HG02840 (cell line): ENCODE measurements around the gene ZDHHC18.
"Not testable (repeated sequence)": the region's sequence is repeated elsewhere in the genome, so short reads cannot be mapped to it uniquely, and the experiment has no call there.

Experiments
- ATAC-seq: cut with Tn5 transposase; IDR thresholded peaks from one replicate; pipeline ENCODE4 v1.9.1; 2021; ENCODE audit warnings: mild to moderate bottlenecking, moderate library complexity, moderate number of reproducible peaks; ENCODE audit not compliant: unreplicated experiment, low FRiP score

ZDHHC18 gene

GRCh38 chr1:26790551-26790953 lies 35.9 kb upstream of the ZDHHC18 start:
- no peak for ATAC-seq

DNA sequence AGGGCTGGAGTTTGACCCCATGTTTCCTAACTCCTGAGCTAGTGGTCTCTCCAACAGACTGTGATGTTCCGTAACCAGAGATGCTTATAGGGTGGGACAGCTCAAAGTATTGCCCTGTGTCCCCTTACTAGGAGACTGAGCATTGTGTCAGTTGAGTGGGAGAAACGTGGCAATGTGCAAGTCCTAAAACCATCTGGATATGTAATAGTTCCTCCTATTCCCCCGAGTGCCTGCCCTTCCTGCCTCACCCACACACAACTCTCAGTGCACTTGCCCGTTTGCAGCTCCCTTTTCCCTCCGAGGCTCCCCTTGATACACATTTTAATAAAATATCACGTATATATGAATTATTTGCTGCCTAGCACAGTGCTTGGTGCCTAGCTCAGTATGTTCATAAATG lies 35.3 kb upstream of the ZDHHC18 start:
- no peak for ATAC-seq

DNA sequence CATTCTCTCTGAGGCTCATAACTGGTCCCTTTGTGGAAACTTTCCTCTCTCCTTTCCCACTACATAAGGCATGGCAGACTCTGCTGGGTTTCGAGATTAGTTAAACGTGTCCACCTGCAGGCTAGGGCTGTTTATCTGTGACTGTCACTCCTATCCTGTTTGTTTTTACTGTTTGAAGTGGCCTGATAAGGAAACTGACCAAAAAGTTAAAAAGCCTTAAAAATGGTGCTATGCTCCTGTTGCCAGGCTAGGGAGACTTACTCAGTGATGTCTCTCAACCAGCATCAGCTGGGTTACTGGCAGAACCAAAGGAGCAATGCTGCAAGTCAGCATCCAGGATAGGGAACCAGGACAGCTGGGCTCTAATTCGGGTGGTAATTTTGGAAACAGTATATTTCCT lies 34.9 kb upstream of the ZDHHC18 start:
- ATAC-seq: no peak

DNA sequence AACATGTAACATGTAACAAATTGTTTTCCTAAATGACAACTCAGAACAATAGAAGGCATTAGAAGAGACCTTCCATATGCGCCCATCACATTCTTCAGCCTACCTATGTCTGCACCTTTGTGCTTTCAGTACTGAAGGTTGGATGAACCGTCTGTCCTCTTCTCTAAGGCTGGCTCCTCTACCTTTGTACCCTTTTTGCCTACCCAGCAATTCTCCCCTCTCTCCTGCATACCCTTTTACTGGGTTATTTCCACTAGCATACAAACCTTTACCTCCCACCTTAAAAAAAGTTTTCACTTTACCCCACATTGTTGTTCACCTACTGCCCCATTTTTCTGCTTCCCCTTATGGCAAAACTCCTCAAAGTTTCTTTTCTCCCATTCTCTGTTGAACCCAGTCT lies 33.6 kb upstream of the ZDHHC18 start:
- no peak for ATAC-seq

- no peak for ATAC-seq
Measured at GRCh38 chr1:26794391-26794790, 32.1 kb upstream of the ZDHHC18 start.

- ATAC-seq: no peak
Measured at GRCh38 chr1:26797627-26798026, 28.9 kb upstream of the ZDHHC18 start.

GRCh38 chr1:26799479-26800142 lies 26.9 kb upstream of the ZDHHC18 start:
- ATAC-seq: no peak

- not testable (repeated sequence) for ATAC-seq
Measured at GRCh38 chr1:26803932-26804331, 22.6 kb upstream of the ZDHHC18 start.

DNA sequence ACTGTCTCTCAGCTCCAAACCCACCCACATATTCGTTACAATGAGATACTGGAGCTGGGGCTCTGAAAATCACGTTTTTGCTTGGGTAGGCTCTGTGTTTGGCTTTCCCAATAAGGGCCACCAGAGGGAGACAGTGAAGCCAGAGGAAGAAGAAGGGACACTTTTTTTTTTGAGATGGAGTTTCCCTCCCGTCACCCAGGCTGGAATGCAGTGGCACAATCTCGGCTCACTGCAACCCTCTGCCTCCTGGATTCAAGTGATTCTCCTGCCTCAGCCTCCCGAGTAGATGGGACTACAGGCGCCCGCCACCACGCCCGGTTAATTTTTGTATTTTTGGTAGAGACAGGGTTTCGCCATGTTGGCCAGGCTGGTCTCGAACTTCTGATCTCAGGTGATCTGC lies 16.4 kb upstream of the ZDHHC18 start:
- not testable (repeated sequence) for ATAC-seq

GRCh38 chr1:26811057-26811456 lies 15.4 kb upstream of the ZDHHC18 start:
- no peak for ATAC-seq

DNA sequence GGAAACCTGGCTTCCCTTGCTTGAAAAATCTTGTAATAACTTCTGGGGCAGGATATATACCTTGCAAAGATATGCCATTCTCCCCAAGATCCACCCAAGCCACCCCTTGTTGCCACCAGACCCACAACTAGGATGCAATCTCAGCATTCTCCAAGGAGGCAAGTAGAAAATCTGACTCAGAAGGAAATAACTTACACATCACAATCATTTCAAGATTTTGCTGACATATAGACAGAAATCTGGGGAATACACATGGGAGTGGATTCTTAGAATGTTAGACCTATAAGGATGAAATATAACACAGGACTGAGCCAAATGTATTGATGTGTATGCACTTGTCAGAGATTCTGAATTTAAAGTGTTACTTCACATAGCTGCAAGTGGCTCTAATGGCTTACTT lies 14.8 kb upstream of the ZDHHC18 start:
- ATAC-seq: no peak

- no peak for ATAC-seq
Measured at GRCh38 chr1:26814377-26814776, 12.1 kb upstream of the ZDHHC18 start.

- no peak for ATAC-seq
Measured at GRCh38 chr1:26814893-26815292, 11.6 kb upstream of the ZDHHC18 start.

- ATAC-seq: no peak
Measured at GRCh38 chr1:26820784-26821269, 5.7 kb upstream of the ZDHHC18 start.

GRCh38 chr1:26822737-26823395 lies 3.6 kb upstream of the ZDHHC18 start:
- ATAC-seq: no peak

- ATAC-seq: no peak
Measured at GRCh38 chr1:26824731-26825130, 1.8 kb upstream of the ZDHHC18 start.

DNA sequence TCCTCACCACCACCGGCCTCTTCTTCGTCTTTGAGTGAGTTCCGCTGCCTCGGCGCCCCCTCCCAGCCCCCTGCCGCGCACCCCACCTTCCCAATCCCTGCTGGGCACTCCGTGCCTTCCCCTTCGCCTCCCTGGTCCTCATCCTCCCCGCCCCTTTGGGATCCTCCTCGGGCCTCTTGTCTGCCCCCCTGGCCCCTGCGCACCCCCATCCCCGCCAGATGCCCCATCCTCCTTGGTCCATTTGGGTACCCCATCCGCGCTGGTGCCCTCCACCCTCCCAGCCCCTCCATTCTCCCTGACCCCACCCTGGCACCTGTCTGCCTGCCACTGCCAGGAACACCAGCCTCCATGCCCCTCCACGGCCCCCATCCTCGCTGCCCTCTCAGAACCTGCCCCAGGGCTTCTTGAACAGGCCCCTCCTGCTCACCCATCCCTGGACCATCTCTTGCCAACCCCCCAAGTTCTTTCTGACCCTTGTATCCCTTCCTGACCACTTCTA lies 667 bp downstream of the ZDHHC18 start:
- ATAC-seq: no peak

DNA sequence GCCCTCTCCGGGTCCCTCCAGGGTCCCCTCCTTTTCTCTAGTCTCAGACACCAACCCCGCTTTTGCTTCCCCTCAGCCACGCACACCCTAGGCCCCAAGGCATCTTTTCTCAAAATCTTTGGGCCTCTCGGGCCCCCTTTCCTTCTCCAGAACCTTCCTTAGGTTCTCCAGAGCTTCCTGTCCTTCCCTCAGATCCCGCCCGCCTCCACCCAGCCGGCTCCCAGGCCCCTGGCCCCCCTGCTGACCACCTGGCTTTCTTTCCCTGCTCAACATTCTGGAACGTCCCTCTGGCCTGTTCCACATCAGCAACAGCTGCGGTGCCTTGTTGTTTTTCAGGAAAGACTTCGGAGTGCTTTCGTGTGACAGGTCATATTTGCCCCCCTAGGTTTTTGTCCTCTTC lies 1.2 kb downstream of the ZDHHC18 start:
- ATAC-seq: no peak

DNA sequence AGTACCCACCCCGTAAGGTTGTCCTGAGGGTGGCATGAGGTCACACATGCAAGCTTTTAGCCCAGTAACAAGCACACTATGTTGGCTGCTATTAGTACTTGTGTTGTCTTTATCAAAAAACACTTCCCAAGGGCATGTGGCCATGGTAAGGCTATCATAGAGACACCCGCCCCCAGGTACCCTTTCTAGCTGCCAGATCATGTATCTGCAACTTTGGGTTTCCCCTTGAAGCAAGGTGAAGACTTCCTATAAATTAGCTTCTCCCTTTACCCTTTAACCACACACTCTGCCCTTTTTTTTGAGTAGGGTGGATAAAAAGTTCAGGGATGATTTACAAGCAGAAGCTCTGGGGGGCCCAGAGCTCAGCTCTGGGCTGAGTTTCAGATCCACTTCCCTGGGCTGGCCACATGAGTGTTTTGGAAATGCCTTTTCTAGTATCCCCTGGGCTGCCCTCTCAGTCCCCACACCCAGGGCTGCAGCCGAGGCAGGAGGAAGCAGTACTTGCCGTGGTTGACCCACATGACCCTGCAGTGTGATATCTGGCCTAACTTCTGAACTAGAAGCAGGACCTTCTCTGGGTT lies 2.0 kb downstream of the ZDHHC18 start:
- ATAC-seq: no peak

GRCh38 chr1:26829184-26829911 lies 2.9 kb downstream of the ZDHHC18 start:
- ATAC-seq: no peak

- ATAC-seq: no peak
Measured at GRCh38 chr1:26831059-26831458, 4.6 kb downstream of the ZDHHC18 start.
